K562 (cell line): Measurements from ENCODE around the gene TUFM. TPM values are rescaled to one million over a fixed set of nuclear protein-coding genes. Genes with fewer than 3 reads are reported as not detected.
A peak's percentile ranks its signal among the peaks of the same experiment; 100 is the strongest.

ENCODE experiments used
- ATAC-seq: fragments of 200-7000 bp; cut with Tn5 transposase; 3 replicates; pipeline ENCODE4 v1.9.1; 2020; ENCODE audit warnings: moderate library complexity
- BruUV-seq: library from RNA; stranded (reverse); fragments of 400-500 nt; replicated peaks from 2 replicates; lab custom pipeline; 2021; lab: Mats Ljungman, UMichigan
- CTCF ChIA-PET: fragments of 300-600 bp; formaldehyde crosslinking; extraction: SDS; loops from one replicate; lab custom pipeline; 2021; ENCODE audit warnings: low intra/inter-chr PET ratio; lab: Yijun Ruan, JAX
- POLR2A ChIA-PET: fragments of 300-600, 350-650 bp; sonication (Branson Sonifier 250); formaldehyde crosslinking; extraction: SDS; loops from one replicate; lab custom pipeline; 2021; ENCODE audit warnings: antibody characterized with exemption, inconsistent platforms; lab: Yijun Ruan, JAX
- DNase-seq, 4 experiments: peaks; one replicate each; pipeline versions ENCODE4 v3.0.0 to v3.0.0-alpha.2; 2011 to 2018; ENCODE audit warnings: low spot score in 3 of 4, mixed read lengths in 3 of 4; ENCODE audit errors: extremely low read depth in 1 of 4
- FAIRE-seq: peaks from 2 replicates; lab custom pipeline; 2011; peaks lifted over from hg19 to GRCh38; lab: Jason Lieb, UNC
- H2AFZ ChIP-seq: 2 replicates; pipeline ENCODE4 v1.6.0; 2011; ENCODE audit warnings: low read depth, low read length, control low read depth, inconsistent platforms
- H3K27ac ChIP-seq: fragments of 200-600 bp; 3 replicates; pipeline ENCODE4 v1.8.0; 2011; ENCODE audit warnings: low read depth, mild to moderate bottlenecking, control low read depth, inconsistent platforms, low read length, moderate library complexity, mixed read lengths; ENCODE audit errors: extremely low read depth
- H3K27me3 ChIP-seq, 2 experiments: fragments of 300-600 bp in 1 of 2; 2 replicates in 1 of 2; 3 replicates in 1 of 2; pipeline versions ENCODE4 v1.6.0 to v1.8.0; 2011; ENCODE audit warnings: inconsistent platforms in 2 of 2, low read length in 2 of 2, mild to moderate bottlenecking in 1 of 2, mixed read lengths in 1 of 2, moderate library complexity in 1 of 2; ENCODE audit not compliant: control insufficient read depth in 2 of 2, insufficient read depth in 2 of 2
- H3K36me3 ChIP-seq: fragments of 300-600 bp; 3 replicates; pipeline ENCODE4 v1.8.0; 2011; ENCODE audit warnings: mild to moderate bottlenecking, low read length, inconsistent platforms; ENCODE audit not compliant: control insufficient read depth, insufficient read depth
- H3K4me1 ChIP-seq, 2 experiments: fragments of 200-600 bp in 1 of 2; replicated peaks in 1 of 2; 2 replicates in 1 of 2; 3 replicates in 1 of 2; pipeline versions ENCODE4 v1.5.1 to v1.8.0; 2011; ENCODE audit warnings: inconsistent platforms in 2 of 2, low read length in 2 of 2, mild to moderate bottlenecking in 1 of 2, mixed read lengths in 1 of 2, moderate library complexity in 1 of 2; ENCODE audit not compliant: control insufficient read depth in 2 of 2, insufficient read depth in 2 of 2
- H3K4me2 ChIP-seq: 2 replicates; pipeline ENCODE4 v1.6.1; 2011; ENCODE audit warnings: low read length, control low read depth, inconsistent platforms, mixed read lengths; ENCODE audit not compliant: insufficient read depth
- H3K4me3 ChIP-seq: fragments of 200-600 bp; sonication (generic), shearing (Covaris generic); 2 replicates; pipeline ENCODE4 v1.5.1; 2016; ENCODE audit warnings: control low read depth, inconsistent platforms
- H3K79me2 ChIP-seq: fragments of 200-600 bp; 3 replicates; pipeline ENCODE4 v1.8.0; 2011; ENCODE audit warnings: low read length, inconsistent platforms; ENCODE audit not compliant: control insufficient read depth, insufficient read depth
- H3K9ac ChIP-seq, 2 experiments: 2 replicates each; pipeline versions ENCODE4 v1.6.0 to v1.6.1; 2011; ENCODE audit warnings: low read depth in 2 of 2, low read length in 2 of 2, control low read depth in 1 of 2, inconsistent platforms in 1 of 2, mild to moderate bottlenecking in 1 of 2, mixed read lengths in 1 of 2; ENCODE audit not compliant: insufficient read depth in 1 of 2
- H3K9me1 ChIP-seq: one replicate; pipeline ENCODE4 v1.6.0; 2011; ENCODE audit warnings: inconsistent platforms, mild to moderate bottlenecking, low read length, moderate library complexity; ENCODE audit not compliant: control insufficient read depth, insufficient read depth
- H3K9me3 ChIP-seq: replicated peaks from 2 replicates; pipeline ENCODE4 v1.5.1; 2011; ENCODE audit warnings: low read depth, low read length, inconsistent platforms; ENCODE audit not compliant: control insufficient read depth, insufficient read depth
- H4K20me1 ChIP-seq: replicated peaks from 2 replicates; pipeline ENCODE4 v1.6.1; 2011; ENCODE audit warnings: low read length, inconsistent platforms, mixed read lengths; ENCODE audit not compliant: control insufficient read depth, insufficient read depth
- CTCFL ChIP-seq: IDR thresholded peaks from 2 replicates; pipeline ENCODE4 v1.6.1; 2011; ENCODE audit warnings: borderline replicate concordance, low read depth, mild to moderate bottlenecking, moderate library complexity, low read length; ENCODE audit not compliant: insufficient read depth, poor library complexity, severe bottlenecking
- ETV6 ChIP-seq, 3 experiments: fragments of 150-350 bp in 1 of 3; sonication (generic) in 1 of 3; formaldehyde crosslinking in 1 of 3; IDR thresholded peaks; 2 replicates each; pipeline versions ENCODE4 v1.6.1 to v1.8.0; 2014 to 2022; ENCODE audit warnings: borderline replicate concordance in 2 of 3, low read depth in 2 of 3, antibody characterized with exemption in 1 of 3, low read length in 1 of 3, mild to moderate bottlenecking in 1 of 3, missing genetic modification reagents in 1 of 3
- FOXJ3 ChIP-seq: sonication (generic); formaldehyde crosslinking; IDR thresholded peaks from 2 replicates; pipeline ENCODE4 v1.4.0; 2020; ENCODE audit warnings: mild to moderate bottlenecking, missing genetic modification reagents
- FUS ChIP-seq: fragments of 200-400 bp; formaldehyde crosslinking; optimal IDR thresholded peaks from 2 replicates; pipeline ENCODE3; 2017; ENCODE audit warnings: low read depth, low read length
- IRF9 ChIP-seq: fragments of 450-650 bp; IDR thresholded peaks from 2 replicates; pipeline ENCODE4 v1.6.1; 2016; ENCODE audit warnings: missing biosample characterization, missing genetic modification characterization
- JUND ChIP-seq, 2 experiments: IDR thresholded peaks; 2 replicates in 1 of 2; 3 replicates in 1 of 2; pipeline ENCODE4 v1.6.1; 2011; ENCODE audit warnings: borderline replicate concordance in 2 of 2, low read depth in 2 of 2, low read length in 2 of 2, improper control_type of control experiment in 1 of 2, missing biosample characterization in 1 of 2, missing genetic modification characterization in 1 of 2, missing genetic modification reagents in 1 of 2
- KLF13 ChIP-seq: fragments of 450-650 bp; IDR thresholded peaks from 2 replicates; pipeline ENCODE4 v1.6.1; 2016; ENCODE audit warnings: missing genetic modification characterization, low read depth, mild to moderate bottlenecking, missing compliant biosample characterization, moderate library complexity, borderline replicate concordance
- KLF16 ChIP-seq: IDR thresholded peaks from 2 replicates; pipeline ENCODE4 v1.6.1; 2016; ENCODE audit warnings: antibody characterized with exemption
- MAFK ChIP-seq: IDR thresholded peaks from 2 replicates; pipeline ENCODE4 v1.6.1; 2011; ENCODE audit warnings: low read length, improper control_type of control experiment
- POLR2AphosphoS2 ChIP-seq: IDR thresholded peaks from 2 replicates; pipeline ENCODE4 v1.6.1; 2012; ENCODE audit warnings: low read length, improper control_type of control experiment
- POLR2B ChIP-seq: fragments of 450-650 bp; IDR thresholded peaks from 2 replicates; pipeline ENCODE4 v1.6.1; 2018; ENCODE audit warnings: low read depth; ENCODE audit not compliant: partially characterized antibody
- POLR2G ChIP-seq: fragments of 200-400 bp; formaldehyde crosslinking; IDR thresholded peaks from 2 replicates; pipeline ENCODE4 v1.6.1; 2017; ENCODE audit warnings: low read depth, mild to moderate bottlenecking, antibody characterized with exemption, low read length, moderate library complexity
- RBFOX2 ChIP-seq: fragments of 200-400 bp; formaldehyde crosslinking; IDR thresholded peaks from 2 replicates; pipeline ENCODE4 v1.6.1; 2017; ENCODE audit warnings: low read depth, mild to moderate bottlenecking, low read length, moderate library complexity
- SIN3A ChIP-seq, 2 experiments: fragments of 150-350 bp in 1 of 2; IDR thresholded peaks; 2 replicates each; pipeline ENCODE4 v1.6.1; 2011 to 2016; ENCODE audit warnings: borderline replicate concordance in 2 of 2, low read depth in 2 of 2, low read length in 2 of 2, mild to moderate bottlenecking in 2 of 2, moderate library complexity in 2 of 2; ENCODE audit not compliant: control insufficient read depth in 1 of 2
- SUPT5H ChIP-seq: fragments of 450-650 bp; IDR thresholded peaks from 2 replicates; pipeline ENCODE4 v1.6.1; 2016
- WGBS: fragments of 100-300 bp; shearing (Covaris generic); methylation state at CpG from one replicate; pipeline ENCODE4 v1.1.6; 2016; ENCODE audit warnings: low coverage, mixed read lengths; ENCODE audit not compliant: insufficient coverage; ENCODE audit errors: missing lambda C conversion rate; 5-methylcytosine and 5-hydroxymethylcytosine counted together
- in situ Hi-C: fragments of 300-500 bp; cut with MboI; formaldehyde crosslinking; loops from 4 replicates; pipeline ENCODE4 v1.15.0; 2018; ENCODE audit warnings: inconsistent platforms, mixed read lengths
- intact Hi-C: fragments of 100-400 bp; cut with micrococcal nuclease; formaldehyde crosslinking; loops from 2 replicates; pipeline ENCODE4 v1.14.2; 2022
- polyA plus RNA-seq, 8 experiments: library from polyadenylated mRNA; depleted of rRNA in 4 of 8; stranded (reverse) in 5 of 8; unstranded in 3 of 8; fragments of >200 nt; fragmentation: Nextera tagmentation in 2 of 8; fragmentation: Illumina TruSeq in 1 of 8; extraction: Ambion mirVana in 2 of 8; extraction: Trizol in 1 of 8; gene quantifications; 2 replicates each; pipeline versions ENCODE4 v1.2.1 to v1.2.3, GENCODE V29; 2011 to 2014; ENCODE audit warnings: inconsistent platforms in 1 of 8, missing spikeins in 1 of 8
- total RNA-seq, 7 experiments: library from RNA; depleted of rRNA in 6 of 7; stranded (reverse); fragments of >200 nt in 6 of 7; fragmentation: Illumina TruSeq in 2 of 7; extraction: Trizol in 2 of 7; gene quantifications; 2 replicates each; pipeline versions ENCODE4 v1.2.1 to v1.2.3, GENCODE V29; 2011 to 2021; ENCODE audit warnings: low replicate concordance in 1 of 7

The TUFM gene
- total and polyA plus RNA-seq, 9 of the 15 experiments (the other 6 are each of a cell fraction or from before 2014, with no cell fraction given) = 34.1 to 434 (median 256) TPM

DNA sequence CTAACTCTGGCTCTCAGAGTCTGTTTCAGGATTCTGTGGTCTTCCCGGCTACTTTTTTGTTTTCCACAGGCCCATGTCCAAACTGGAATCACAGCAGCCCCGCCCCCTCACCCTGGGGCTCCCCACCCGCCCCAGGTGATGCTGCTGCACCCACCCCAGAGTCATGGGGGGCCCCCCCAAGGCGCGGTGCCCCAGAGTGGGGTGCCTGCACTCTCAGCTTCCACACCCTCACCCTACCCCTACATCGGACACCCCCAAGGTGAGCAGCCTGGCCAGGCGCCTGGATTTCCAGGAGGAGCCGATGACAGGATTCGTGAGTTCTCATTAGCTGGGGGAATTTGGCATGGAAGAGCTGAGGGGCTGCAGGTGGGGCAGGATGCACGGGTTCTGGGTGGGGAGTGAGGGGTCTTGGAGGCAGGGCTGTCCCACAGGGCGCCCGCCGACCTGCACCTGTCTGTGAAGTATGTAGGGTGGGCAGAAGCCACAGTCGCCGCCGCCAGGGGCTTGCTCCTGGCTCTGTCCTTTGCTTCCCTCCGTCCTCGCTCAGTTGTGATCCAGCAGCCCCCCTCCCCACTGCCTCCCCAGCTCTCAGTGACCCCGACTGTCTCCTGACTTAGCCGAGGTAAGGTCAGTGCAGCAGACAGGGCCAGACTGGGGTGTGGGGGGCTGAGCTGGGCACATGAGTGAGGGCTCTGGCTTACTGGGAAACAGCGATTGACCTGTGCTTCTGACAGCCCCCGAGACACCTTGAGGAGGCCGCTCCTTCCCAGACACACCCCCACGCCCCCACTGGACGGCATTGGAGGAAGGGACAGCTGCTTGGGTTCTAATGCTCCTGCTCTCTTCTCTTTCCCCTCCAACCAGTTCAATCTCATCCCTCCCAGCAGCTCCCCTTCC lies 10.0 kb downstream of the TUFM start:
- CTCF ChIA-PET = no interaction called here
- no TSS peak for BruUV-seq
- WGBS = 91% methylated on average over 18 of the region's 25 CpGs
- TF ChIP-seq JUND (IDR thresholded peaks at IDR 0.05; ENCODE audit: borderline replicate concordance, low read depth, low read length) = no peak
- TF ChIP-seq JUND (tag; IDR thresholded peaks at IDR 0.05; ENCODE audit: borderline replicate concordance, low read depth, low read length) = no peak
- TF ChIP-seq SUPT5H = peak; percentile 53
- TF ChIP-seq RBFOX2 = peak; percentile 66
- TF ChIP-seq KLF13 = peak; percentile 98
- TF ChIP-seq SIN3A (IDR thresholded peaks at IDR 0.05; ENCODE audit: borderline replicate concordance in 2 of 2, control insufficient read depth in 1 of 2, low read depth in 2 of 2, low read length in 2 of 2) = peak in 1 of 2 experiments; percentile 46; a peak in 1 of 4 replicates
- TF ChIP-seq MAFK = no peak
- TF ChIP-seq CTCFL = peak; percentile 7
- no peak for TF ChIP-seq FUS
- no peak for TF ChIP-seq FOXJ3 (CRISPR knock-in tag)
- TF ChIP-seq IRF9 = no peak
- TF ChIP-seq ETV6 (IDR thresholded peaks at IDR 0.05; ENCODE audit: borderline replicate concordance in 1 of 2, low read depth in 2 of 2, low read length in 1 of 2) = no peak
- TF ChIP-seq ETV6 (CRISPR knock-in tag; IDR thresholded peaks at IDR 0.05; ENCODE audit: borderline replicate concordance) = no peak
- TF ChIP-seq KLF16 = no peak
- peak; percentile 20 for TF ChIP-seq POLR2B
- TF ChIP-seq POLR2G = peak; percentile 74
- no peak; the same call in 1 of the 2 replicates for TF ChIP-seq POLR2AphosphoS2

More for the DNA sequence above, 10.0 kb downstream of the TUFM start:
- POLR2A ChIA-PET = interaction anchor here (1.1 to 5.9 kb wide), 5 partner anchors 7 to 29 kb away, joined by 3 to 72 read pairs (median 7); partner anchors contain the start of gene TUFM
- FAIRE-seq = no peak
- no peak overlapping the region for H3K4me2 ChIP-seq
- no peaks in the 10 kb centered on the region for H3K9me1 ChIP-seq
- no peak overlapping the region for H3K4me3 ChIP-seq
- peaks cover 13% of the 10 kb centered on the region; the same call in 1 of the 2 replicates for H4K20me1 ChIP-seq
- no peaks in the 10 kb centered on the region for H3K27me3 ChIP-seq
- H3K9me3 ChIP-seq = no peaks in the 10 kb centered on the region
- H3K79me2 ChIP-seq = peaks cover 3% of the 10 kb centered on the region; the same call in 1 of the 3 replicates
- peak; percentile 24 for ATAC-seq
- peaks cover 74% of the 10 kb centered on the region for H3K36me3 ChIP-seq
- no peak overlapping the region for H2AFZ ChIP-seq
- intact Hi-C loops = no loop called here
- in situ Hi-C loops = no loop called here
- no peak overlapping the region for H3K27ac ChIP-seq
- no peak overlapping the region for H3K9ac ChIP-seq
- peaks cover 0 to 20% of the 10 kb centered on the region in 2 experiments; a peak in 2 of 5 replicates for H3K4me1 ChIP-seq
- DNase-seq = peak in 1 of 4 experiments; percentile 25
